ENCODE data around the gene MT3.

MT3 gene

GRCh38 chr16:56610609-56611111 lies 21.3 kb downstream of the MT3 start:
- TF ChIP-seq EZH2phosphoT487 (IDR thresholded peaks at IDR 0.05; ENCODE audit: borderline replicate concordance) (no peak), CTCF (conservative IDR thresholded peaks at IDR 0.05; ENCODE audit: low read length) (no peak)
- H3K4me2 ChIP-seq (ENCODE audit: low read depth, low read length, poor library complexity, severe bottlenecking), result peak overlapping the region; percentile 86

DNA sequence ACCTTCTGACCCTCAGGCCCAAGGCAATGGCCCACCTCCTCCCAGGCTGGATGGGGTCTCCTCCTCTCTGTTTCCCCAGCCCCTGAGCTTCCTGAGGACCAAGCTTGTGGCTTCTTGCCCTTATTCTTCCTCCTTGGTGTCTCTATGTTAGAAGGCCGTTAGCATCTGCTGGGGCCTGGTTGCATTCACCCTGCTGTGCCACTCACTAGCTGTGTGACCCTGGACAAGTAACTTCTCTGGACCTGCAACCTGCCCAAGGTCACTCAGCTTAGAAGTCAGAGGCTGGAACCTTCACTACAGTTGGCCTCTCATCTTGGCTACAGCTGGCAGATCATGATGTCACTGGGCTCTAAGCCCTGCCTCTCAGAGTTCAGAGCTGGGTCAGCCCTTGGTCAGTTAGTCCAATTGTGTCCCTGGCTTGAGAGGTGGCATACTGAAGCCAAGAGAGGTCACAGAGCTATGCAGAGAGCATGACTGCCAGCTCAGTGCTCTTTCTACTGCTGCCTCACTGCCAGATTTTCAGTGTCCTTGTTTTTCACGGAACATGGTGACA lies 22.0 kb downstream of the MT3 start:
- H3K4me2 ChIP-seq (ENCODE audit: low read depth, low read length, poor library complexity, severe bottlenecking), result no peak overlapping the region
- H3F3A ChIP-seq (ENCODE audit: low read depth), result no peaks in the 10 kb centered on the region
- H3K36me3 ChIP-seq (ENCODE audit: insufficient read depth, low read length), result no peaks in the 10 kb centered on the region
- no peaks in the 10 kb centered on the region for H3K9me2 ChIP-seq (replicated peaks; ENCODE audit: low read depth, low read length)
- no peaks in the 10 kb centered on the region for H3K27me3 ChIP-seq (ENCODE audit: insufficient read depth, low read length, poor library complexity, severe bottlenecking)
- H3K4me1 ChIP-seq (ENCODE audit: insufficient read depth, low read length, poor library complexity, severe bottlenecking), result peaks cover 19% of the 10 kb centered on the region
- no peak overlapping the region for H2AFZ ChIP-seq (ENCODE audit: low read length)
- peaks cover 7% of the 10 kb centered on the region for H3K79me2 ChIP-seq (ENCODE audit: insufficient read depth, low read length)
- no peak overlapping the region for H3K4me3 ChIP-seq (ENCODE audit: low read length, poor library complexity, severe bottlenecking)
- TF ChIP-seq EZH2phosphoT487 (IDR thresholded peaks at IDR 0.05; ENCODE audit: borderline replicate concordance), result no peak
- no peak for TF ChIP-seq CTCF (conservative IDR thresholded peaks at IDR 0.05; ENCODE audit: low read length)
- no peaks in the 10 kb centered on the region for H3K9me3 ChIP-seq (ENCODE audit: insufficient read depth, low read depth, low read length)
- no peak overlapping the region for H3K9ac ChIP-seq (ENCODE audit: low read depth, low read length, poor library complexity, severe bottlenecking)
- H4K20me1 ChIP-seq (ENCODE audit: insufficient read depth, low read length, poor library complexity, severe bottlenecking), result no peaks in the 10 kb centered on the region

More at GRCh38 chr16:56610609-56611111, 21.3 kb downstream of the MT3 start:
- H3K36me3 ChIP-seq (ENCODE audit: insufficient read depth, low read length), result no peaks in the 10 kb centered on the region
- H3K79me2 ChIP-seq (ENCODE audit: insufficient read depth, low read length), result peaks cover 7% of the 10 kb centered on the region
- no peaks in the 10 kb centered on the region for H3K9me3 ChIP-seq (ENCODE audit: insufficient read depth, low read depth, low read length)
- H2AFZ ChIP-seq (ENCODE audit: low read length), result peak overlapping the region; percentile 89
- H3K27me3 ChIP-seq (ENCODE audit: insufficient read depth, low read length, poor library complexity, severe bottlenecking), result no peaks in the 10 kb centered on the region
- H3F3A ChIP-seq (ENCODE audit: low read depth), result no peaks in the 10 kb centered on the region
- peaks cover 19% of the 10 kb centered on the region for H3K4me1 ChIP-seq (ENCODE audit: insufficient read depth, low read length, poor library complexity, severe bottlenecking)
- peak overlapping the region; percentile 77 for H3K4me3 ChIP-seq (ENCODE audit: low read length, poor library complexity, severe bottlenecking)
- H3K9me2 ChIP-seq (replicated peaks; ENCODE audit: low read depth, low read length), result no peaks in the 10 kb centered on the region
- H3K9ac ChIP-seq (ENCODE audit: low read depth, low read length, poor library complexity, severe bottlenecking), result peak overlapping the region; percentile 84
- H4K20me1 ChIP-seq (ENCODE audit: insufficient read depth, low read length, poor library complexity, severe bottlenecking), result no peaks in the 10 kb centered on the region

DNA sequence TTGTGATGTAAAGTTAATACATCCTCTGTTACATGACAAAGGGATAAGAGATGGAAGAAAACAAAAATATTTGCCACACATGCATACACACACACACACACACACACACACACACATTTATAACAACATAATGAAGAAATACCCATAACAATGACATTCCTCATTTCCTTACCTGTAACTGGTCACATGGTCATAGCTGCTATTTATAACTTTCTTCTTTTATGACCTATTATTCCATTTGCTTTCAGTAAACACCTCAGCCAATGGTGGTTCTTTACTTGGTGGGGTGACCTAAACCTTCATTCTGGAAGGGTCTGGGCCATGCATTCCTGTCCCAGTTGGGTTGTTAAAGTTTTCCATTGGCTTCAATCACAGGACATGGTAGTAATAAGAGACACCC lies 24.4 kb downstream of the MT3 start:
- no peaks in the 10 kb centered on the region for H3K27me3 ChIP-seq (ENCODE audit: insufficient read depth, low read length, poor library complexity, severe bottlenecking)
- H3F3A ChIP-seq (ENCODE audit: low read depth), result no peaks in the 10 kb centered on the region
- H3K79me2 ChIP-seq (ENCODE audit: insufficient read depth, low read length), result peaks cover 7% of the 10 kb centered on the region
- no peak overlapping the region for H2AFZ ChIP-seq (ENCODE audit: low read length)
- H3K36me3 ChIP-seq (ENCODE audit: insufficient read depth, low read length), result no peaks in the 10 kb centered on the region
- H3K9me2 ChIP-seq (replicated peaks; ENCODE audit: low read depth, low read length), result no peaks in the 10 kb centered on the region
- no peaks in the 10 kb centered on the region for H3K9me3 ChIP-seq (ENCODE audit: insufficient read depth, low read depth, low read length)
- no peak overlapping the region for H3K4me2 ChIP-seq (ENCODE audit: low read depth, low read length, poor library complexity, severe bottlenecking)
- H3K4me1 ChIP-seq (ENCODE audit: insufficient read depth, low read length, poor library complexity, severe bottlenecking), result peaks cover 14% of the 10 kb centered on the region
- H4K20me1 ChIP-seq (ENCODE audit: insufficient read depth, low read length, poor library complexity, severe bottlenecking), result no peaks in the 10 kb centered on the region
- H3K4me3 ChIP-seq (ENCODE audit: low read length, poor library complexity, severe bottlenecking), result no peak overlapping the region
- H3K9ac ChIP-seq (ENCODE audit: low read depth, low read length, poor library complexity, severe bottlenecking), result no peak overlapping the region
- TF ChIP-seq CTCF (conservative IDR thresholded peaks at IDR 0.05; ENCODE audit: low read length) (no peak), EZH2phosphoT487 (IDR thresholded peaks at IDR 0.05; ENCODE audit: borderline replicate concordance) (no peak)
